Fibroblast of villous mesenchyme (primary cell): ENCODE data around the gene RPS6KA2. TPM values are rescaled to one million over a fixed set of nuclear protein-coding genes. Genes with fewer than 3 reads are reported as not detected.

Experiments used
- DNase-seq: peaks from one replicate; pipeline ENCODE4 v3.0.0-alpha.2; 2010; ENCODE audit warnings: low read depth
- H3K4me3 ChIP-seq: 2 replicates; pipeline ENCODE4 v1.5.1; 2011; ENCODE audit warnings: low read depth, mild to moderate bottlenecking, low read length
- CTCF ChIP-seq: IDR thresholded peaks from 2 replicates; pipeline ENCODE4 v1.5.1; 2012; ENCODE audit warnings: low read depth, mild to moderate bottlenecking, low read length; ENCODE audit not compliant: insufficient read depth
- total RNA-seq: library from RNA; depleted of rRNA; stranded (reverse); fragments of >200 nt; gene quantifications from 2 replicates; pipeline ENCODE4 v1.2.3, GENCODE V29; 2012

Gene RPS6KA2
- total RNA-seq, 1 donor = 15.5 TPM

GRCh38 chr6:166474721-166475565 lies 152.1 kb downstream of the RPS6KA2 start:
- H3K4me3 ChIP-seq = no peak overlapping the region
- DNase-seq = no peak
- TF ChIP-seq CTCF = no peak

GRCh38 chr6:166473886-166474571 lies 153.0 kb downstream of the RPS6KA2 start:
- H3K4me3 ChIP-seq = no peak overlapping the region
- TF ChIP-seq CTCF = no peak

GRCh38 chr6:166472636-166473035 lies 154.4 kb downstream of the RPS6KA2 start:
- DNase-seq = no peak
- no peak overlapping the region for H3K4me3 ChIP-seq
- TF ChIP-seq CTCF = no peak

More at GRCh38 chr6:166473886-166474571, 153.0 kb downstream of the RPS6KA2 start:
- no peak for DNase-seq

GRCh38 chr6:166471797-166472260 lies 155.2 kb downstream of the RPS6KA2 start:
- no peak overlapping the region for H3K4me3 ChIP-seq
- TF ChIP-seq CTCF = no peak
- no peak for DNase-seq

GRCh38 chr6:166470863-166471410 lies 156.1 kb downstream of the RPS6KA2 start:
- no peak for TF ChIP-seq CTCF
- DNase-seq = no peak

GRCh38 chr6:166470029-166470862 lies 156.8 kb downstream of the RPS6KA2 start:
- DNase-seq = no peak
- no peak for TF ChIP-seq CTCF
- no peak overlapping the region for H3K4me3 ChIP-seq

More at GRCh38 chr6:166470863-166471410, 156.1 kb downstream of the RPS6KA2 start:
- H3K4me3 ChIP-seq = no peak overlapping the region
